Glomerular visceral epithelial cell (primary cell): ENCODE data around the gene ICAM3.
"Not testable (repeated sequence)": the region's sequence is repeated elsewhere in the genome, so short reads cannot be mapped to it uniquely, and the experiment has no call there.

Source experiments
- DNase-seq: peaks from one replicate; pipeline ENCODE4 v3.0.0-alpha.2; 2016; ENCODE audit errors: extremely low spot score

The ICAM3 gene

GRCh38 chr19:10339380-10339960 is at the start of gene ICAM3:
Gene ICAM3, minus strand, starts transcription at chr19:10339624. Its CDS starts 10 bp downstream, at chr19:10339614.
- no peak for DNase-seq

DNA sequence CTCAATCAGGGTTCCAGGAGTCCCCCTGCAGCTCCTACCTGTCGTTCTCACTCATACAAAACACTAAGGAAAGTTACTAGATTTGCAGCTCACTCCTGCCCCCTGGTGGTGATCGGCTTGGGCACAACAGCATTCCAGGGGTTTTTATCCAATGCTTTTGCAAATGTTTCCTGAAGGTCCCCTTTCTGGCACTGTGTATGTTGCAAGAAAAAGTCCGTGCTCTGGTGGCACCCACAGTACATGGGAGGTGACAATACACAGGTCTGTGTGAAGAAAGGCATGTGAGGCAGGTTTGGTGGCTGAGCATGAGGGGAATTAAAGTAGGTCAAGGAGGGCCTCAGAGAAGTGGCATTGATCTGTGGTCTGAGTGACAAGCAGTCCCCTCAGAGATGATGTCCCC is 49.5 kb upstream of the ICAM3 start:
- DNase-seq = peak; percentile 85

DNA sequence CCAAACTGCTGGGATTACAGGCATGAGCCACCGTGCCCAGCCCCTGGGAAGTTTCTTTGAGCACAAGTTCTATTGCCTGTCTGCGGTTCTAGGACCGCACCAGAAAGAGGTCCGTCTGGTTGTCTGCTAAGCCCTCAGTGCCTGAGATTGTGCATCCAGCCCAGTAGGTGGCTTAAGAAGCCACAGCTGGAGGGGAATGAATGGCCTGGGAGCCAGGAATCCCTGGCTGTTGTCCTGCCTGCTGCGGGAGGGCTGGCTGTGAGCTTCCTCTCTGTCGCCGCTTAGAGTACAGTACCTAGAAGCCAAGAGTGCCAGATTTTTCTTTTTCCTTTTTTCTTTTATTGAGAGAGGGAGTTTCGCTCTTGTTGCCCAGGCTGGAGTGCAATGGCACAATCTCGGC is 45.2 kb upstream of the ICAM3 start:
- no peak for DNase-seq

DNA sequence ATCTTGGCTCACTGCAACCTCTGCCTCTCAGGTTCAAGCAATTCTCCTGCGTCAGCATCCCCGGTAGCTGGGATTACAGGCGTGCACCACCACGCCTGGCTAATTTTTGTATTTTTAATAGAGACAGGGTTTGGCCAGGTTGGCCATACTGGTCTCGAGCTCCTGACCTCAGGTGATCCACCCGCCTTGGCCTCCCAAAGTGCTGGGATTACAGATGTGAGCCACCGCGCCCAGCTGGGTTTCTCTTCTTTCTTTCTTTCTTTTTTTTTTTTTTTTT is 43.7 kb upstream of the ICAM3 start:
- not testable (repeated sequence) for DNase-seq

DNA sequence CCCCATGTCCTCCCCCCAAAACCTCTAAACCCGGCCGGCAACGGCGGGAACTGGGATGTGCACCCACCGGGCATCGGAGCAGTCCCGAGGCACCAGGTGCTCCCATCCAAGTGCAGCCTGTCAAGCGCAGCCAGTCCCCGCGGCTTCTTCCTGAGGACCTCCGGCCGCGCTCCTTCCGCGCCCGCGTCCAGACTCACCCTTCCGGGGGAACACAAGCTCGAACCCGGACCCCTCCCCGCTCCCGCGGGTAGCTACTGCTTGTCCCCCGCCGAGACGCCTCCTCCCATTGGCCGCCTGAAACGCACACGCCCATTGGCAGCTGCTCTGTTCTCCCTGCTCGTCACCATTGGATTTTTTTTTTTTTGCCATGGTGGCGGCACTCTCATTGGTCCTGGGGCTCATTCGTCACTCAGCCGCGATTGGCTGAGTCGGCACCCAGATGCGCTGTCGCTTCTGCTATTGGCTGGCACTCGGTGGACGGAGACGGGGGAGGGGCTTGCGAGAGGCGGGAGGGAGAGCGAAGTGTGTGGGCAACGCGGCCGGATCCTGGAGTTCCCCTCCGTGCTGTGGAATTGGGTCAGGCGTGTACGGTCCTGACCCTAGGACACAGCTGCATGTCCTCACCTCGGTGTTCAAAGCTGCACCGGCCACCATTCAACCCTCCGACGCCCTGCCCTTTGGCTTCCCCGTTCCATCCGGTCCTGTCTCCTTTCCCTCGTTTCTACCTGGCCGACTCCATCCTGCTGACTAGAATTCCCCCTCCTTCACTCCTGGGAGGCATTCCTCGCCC is 41.1 kb upstream of the ICAM3 start, which contains the start of gene TYK2:
TSS of gene TYK2 (minus strand) at position 260 of the 790 bp plus-strand sequence. CDS start 2,166 bp downstream, outside the sequence.
- DNase-seq = peak; percentile 99

DNA sequence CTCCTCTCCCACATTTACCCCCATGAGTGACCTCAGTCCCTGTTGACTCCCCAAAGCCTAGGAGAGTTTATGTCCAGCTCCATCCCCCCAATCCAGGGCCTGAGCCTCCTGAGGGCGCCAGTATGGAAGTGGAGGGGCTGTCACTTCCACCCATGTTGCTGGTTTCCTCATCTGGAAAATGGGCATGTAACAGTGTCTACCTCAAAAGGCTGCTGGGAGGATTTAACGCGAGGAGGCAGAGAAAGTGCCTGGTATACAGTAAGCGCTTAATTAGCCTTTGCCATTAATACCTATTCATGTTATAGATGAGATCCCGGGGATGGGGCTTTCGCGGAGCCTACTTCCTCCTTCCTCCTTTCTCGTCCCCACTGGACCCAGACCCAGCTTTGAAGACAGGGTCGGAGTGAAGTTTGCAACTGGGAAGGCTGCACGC is 40.5 kb upstream of the ICAM3 start:
- no peak for DNase-seq

GRCh38 chr19:10378124-10378523 is 38.7 kb upstream of the ICAM3 start:
- DNase-seq = no peak

DNA sequence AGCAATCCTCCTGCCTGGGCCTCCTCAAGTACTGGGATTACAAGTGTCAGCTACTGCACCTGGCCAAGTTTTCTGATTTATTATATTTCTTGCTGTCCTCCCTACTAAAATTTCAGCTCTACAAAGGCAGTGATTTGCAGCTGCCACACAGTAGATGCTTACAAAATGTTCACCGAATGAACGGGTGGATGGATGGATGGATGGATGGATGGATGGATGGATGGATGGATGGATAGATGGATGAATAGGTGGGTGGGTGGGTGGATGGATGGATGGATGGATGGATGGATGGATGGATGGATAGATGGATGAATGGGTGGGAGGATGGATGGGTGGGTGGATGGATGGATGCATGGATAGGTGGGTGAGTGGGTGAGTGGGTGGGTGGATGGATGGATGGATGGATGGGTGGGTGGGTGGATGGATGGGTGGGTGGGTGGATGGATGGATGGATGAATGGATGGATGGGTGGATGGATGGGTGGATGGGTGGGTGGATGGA is 37.8 kb upstream of the ICAM3 start:
- DNase-seq = not testable (repeated sequence)

- DNase-seq = no peak
These were observed 35.5 kb upstream of the ICAM3 start for GRCh38 chr19:10374931-10375330.

GRCh38 chr19:10372690-10373089 is 33.3 kb upstream of the ICAM3 start:
- no peak for DNase-seq

DNA sequence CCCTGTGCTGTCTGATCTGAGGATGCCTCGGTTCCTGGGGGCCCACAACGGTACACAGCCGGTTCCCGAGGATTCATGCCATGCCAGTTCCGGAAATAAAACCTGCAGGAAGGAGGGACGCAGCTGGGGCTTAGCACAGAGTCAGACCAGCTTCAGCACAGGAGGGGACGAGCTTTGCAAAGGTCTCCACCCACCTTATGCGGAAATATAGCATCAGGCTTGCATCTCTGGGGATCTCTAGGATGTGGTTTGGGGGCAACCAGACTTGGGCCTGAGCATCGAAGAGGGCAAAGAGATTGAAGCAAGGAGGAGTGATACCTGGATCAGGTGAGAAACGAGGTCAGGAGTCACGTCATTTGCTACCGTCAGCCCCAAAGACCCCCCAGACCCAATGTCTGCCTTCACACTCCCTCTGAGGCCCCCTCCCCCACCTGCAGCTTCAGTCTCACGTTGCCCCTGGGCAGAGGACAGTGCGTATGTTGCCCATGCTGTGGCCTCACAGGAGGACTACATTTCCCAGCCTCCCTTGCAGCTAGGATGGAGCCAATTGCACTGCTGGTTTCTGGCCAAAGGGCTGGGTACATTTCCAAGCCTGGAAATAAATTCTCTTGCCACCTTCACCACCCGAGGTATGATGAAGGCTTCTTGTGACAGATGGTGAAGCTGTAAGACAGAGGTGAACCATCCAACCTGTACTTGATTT is 28.8 kb upstream of the ICAM3 start:
- DNase-seq = no peak

DNA sequence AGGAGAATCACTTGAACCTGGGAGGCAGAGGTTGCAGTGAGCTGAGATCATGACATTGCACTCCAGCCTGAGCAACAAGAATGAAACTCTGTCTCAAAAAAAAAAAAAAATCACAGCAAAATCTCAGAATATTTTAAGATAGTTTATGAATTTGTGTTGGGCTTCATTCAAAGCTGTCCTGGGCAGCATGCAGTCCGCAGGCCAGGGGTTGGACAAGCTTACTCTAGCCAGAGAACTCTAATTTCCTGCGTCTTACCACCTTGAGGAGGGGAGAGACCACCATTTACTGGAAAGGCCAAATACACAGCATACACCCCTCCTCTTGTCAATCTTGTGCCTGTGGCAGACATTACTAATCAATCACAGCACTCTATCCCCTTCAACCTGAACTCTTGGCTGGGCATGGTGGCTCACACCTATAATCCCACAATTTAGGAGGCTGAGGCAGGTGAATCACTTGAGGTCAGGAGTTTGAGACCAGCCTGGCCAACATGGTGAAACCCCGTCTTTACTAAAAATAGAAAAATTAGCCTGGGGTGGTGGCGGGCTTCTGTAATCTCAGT is 27.6 kb upstream of the ICAM3 start:
- DNase-seq = not testable (repeated sequence)

DNA sequence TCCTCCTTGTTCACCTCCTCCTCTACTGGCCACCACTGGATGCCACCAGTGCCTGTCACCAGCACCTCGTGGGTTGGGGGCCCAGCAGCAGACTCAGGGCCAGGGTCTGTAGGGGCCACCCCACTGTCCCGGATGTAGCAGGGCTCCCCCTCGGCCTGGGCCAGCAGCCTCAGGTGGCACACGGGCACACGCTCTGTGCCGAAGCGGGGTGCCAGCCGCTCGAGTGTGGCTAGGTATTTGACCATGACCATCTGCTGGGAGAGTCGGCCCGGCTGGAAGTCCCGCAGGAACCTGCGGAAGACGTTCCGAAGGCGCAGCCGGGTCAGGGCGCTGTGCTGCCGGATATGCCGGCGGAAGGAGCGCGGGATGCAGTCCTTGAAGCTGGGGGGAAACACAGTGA is 26.1 kb upstream of the ICAM3 start:
- DNase-seq = no peak

- DNase-seq = no peak
These were observed 25.2 kb upstream of the ICAM3 start for GRCh38 chr19:10364644-10365043.

- peak; percentile 77 for DNase-seq
These were observed 24.4 kb upstream of the ICAM3 start for GRCh38 chr19:10363789-10364281.

DNA sequence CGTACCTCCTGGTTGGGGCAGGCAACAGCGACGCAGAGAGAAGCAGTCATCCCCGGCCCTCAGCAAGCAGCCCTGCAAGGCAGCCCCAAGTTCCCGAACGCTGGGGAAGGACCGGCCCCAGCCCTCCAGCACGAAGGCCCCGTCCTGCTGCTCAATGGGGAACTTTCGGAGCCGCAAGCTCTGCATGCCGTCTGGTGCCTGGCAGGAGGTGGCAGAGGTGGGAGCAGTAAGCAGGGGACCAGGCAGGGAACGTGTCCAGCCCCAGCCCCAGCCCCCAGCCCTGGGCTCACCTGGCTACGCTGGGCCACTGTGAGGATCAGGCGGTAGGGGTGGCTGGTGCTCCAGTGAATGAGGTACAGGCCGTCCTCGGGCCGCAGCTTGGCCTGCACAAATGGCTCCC is 22.8 kb upstream of the ICAM3 start:
- no peak for DNase-seq

DNA sequence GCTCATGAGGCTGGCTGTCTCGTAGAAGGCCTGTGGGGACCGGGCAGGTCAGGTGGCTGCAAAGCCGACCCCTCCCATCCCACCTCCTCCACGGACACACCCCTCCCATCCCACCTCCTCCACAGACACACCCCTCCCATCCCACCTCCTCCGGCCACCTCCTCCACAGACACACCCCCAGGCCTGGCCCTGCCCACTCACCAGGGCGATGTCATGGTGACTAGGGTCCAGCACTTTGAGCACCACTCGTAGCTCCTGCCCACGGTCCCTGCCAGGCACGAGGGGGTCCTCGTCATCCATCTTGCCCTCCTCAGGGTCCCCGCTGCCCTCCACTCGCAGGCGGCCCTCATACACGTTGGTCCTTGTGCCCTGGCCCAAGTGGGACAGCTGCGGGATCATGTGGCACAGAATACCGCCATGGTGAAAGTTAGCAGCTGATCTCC is 22.2 kb upstream of the ICAM3 start:
- DNase-seq = no peak

DNA sequence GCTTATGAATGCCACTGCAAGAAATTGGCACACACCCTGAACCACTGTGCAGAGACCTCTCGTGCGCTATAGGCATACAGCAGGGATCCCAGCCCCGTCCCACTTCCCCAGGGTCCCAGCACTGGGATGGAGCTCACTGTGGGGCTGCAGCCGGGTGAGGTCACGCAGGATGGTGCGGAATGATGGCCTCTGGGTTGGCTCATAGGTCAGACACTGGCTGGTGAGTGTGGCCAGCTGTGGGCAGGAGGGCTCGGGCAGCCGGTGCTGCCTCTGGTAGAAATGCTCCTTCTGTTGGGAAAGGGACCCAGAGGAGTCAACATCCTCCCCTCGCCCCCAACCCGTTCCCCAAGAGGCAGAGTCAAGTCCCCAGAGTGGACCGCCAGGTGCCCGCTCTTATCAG is 17.0 kb upstream of the ICAM3 start:
- DNase-seq = no peak

DNA sequence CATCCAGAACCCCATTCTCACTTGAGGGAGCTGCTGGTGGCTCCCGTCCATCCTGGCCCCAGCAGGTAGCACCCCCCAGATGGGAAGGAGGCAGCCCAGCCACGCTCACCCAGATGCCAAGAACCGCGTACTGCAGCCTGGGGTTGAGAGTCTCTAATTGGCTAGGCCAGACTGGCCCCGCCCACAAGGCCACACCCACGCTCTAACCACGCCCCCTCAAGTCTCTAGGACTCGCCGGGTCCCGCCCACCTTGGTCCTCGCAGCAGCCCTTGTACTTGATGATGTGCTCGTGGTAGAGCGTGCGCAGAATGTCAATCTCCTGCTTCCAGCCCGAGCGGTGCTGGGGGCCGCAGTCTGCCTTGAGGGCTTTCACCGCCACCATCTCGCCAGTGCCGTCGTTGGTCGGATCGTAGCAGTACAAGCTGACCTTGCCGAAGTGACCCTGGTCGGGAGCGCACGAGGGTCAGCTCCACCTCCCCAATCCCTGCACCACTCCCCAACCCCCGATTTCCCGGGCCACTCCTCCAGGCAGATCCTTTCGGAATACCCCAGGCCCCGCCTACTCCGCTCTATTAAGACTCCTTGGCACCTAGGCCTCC is 14.5 kb upstream of the ICAM3 start:
- DNase-seq = peak; percentile 19

GRCh38 chr19:10352764-10353671 is 13.6 kb upstream of the ICAM3 start:
- DNase-seq = no peak

- no peak for DNase-seq
These were observed 7.1 kb upstream of the ICAM3 start for GRCh38 chr19:10346509-10346908.
